ENCODE measurements around the gene RUNX1.

DNA sequence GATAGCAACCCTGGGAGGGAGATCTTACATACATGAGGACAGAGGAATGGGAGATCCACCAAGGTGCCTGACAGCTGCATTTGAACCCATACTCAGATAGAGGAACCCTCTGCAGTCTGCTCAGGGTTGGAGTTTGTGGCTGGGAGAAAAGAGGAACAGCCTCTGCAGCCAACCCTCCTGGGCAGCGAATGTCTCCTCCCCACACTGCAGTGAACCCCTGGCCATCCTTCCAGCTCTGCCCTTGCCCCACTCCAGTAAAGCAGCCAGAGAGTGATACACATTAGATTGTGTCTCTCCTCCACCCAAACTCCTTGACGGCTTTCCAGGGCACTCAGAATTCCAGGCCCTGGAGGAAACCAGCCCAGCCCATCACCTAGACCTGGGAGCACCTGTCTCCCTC, 137.7 kb downstream of the RUNX1 start:
- TF ChIP-seq CTCF (conservative IDR thresholded peaks at IDR 0.05), result no peak
- TF ChIP-seq ZFX (IDR thresholded peaks at IDR 0.05), result no peak

Data from C4-2B (cell line).